Aorta (tissue), 5 donors: ENCODE results near the gene CRB2. TPM values are rescaled to one million over a fixed set of nuclear protein-coding genes. Genes with fewer than 3 reads are reported as not detected.

Experiments
- ATAC-seq: fragments of 200-7000 bp; cut with Tn5 transposase; one replicate; pipeline ENCODE4 v1.9.1; 2022; ENCODE audit warnings: moderate library complexity; ENCODE audit not compliant: low FRiP score
- DNase-seq, 2 donors: peaks; one replicate each; pipeline ENCODE4 v3.0.0-alpha.2; 2020
- H3K27ac ChIP-seq, 2 donors: one replicate each; pipeline ENCODE4 v1.5.1; 2013; ENCODE audit warnings: low read length in 2 of 2, mild to moderate bottlenecking in 2 of 2, moderate library complexity in 2 of 2, control low read depth in 1 of 2, inconsistent platforms in 1 of 2, low read depth in 1 of 2
- H3K27me3 ChIP-seq, 2 donors: one replicate each; pipeline ENCODE4 v1.6.1; 2013; ENCODE audit warnings: control low read depth in 1 of 2, low read length in 1 of 2, mild to moderate bottlenecking in 1 of 2, moderate library complexity in 1 of 2; ENCODE audit not compliant: insufficient read depth in 2 of 2, control insufficient read depth in 1 of 2
- H3K36me3 ChIP-seq, 2 donors: one replicate each; pipeline ENCODE4 v1.6.1; 2013; ENCODE audit warnings: control low read depth in 1 of 2, low read length in 1 of 2, mild to moderate bottlenecking in 1 of 2; ENCODE audit not compliant: insufficient read depth in 2 of 2, control insufficient read depth in 1 of 2
- H3K4me1 ChIP-seq, 2 donors: one replicate each; pipeline ENCODE4 v1.6.1; 2013; ENCODE audit warnings: low read length in 2 of 2, control low read depth in 1 of 2, mild to moderate bottlenecking in 1 of 2, moderate library complexity in 1 of 2; ENCODE audit not compliant: insufficient read depth in 2 of 2, control insufficient read depth in 1 of 2
- H3K4me3 ChIP-seq, 2 donors: one replicate each; pipeline ENCODE4 v1.5.1; 2013; ENCODE audit warnings: low read length in 2 of 2, control low read depth in 1 of 2, mild to moderate bottlenecking in 1 of 2
- H3K9me3 ChIP-seq: one replicate; pipeline ENCODE4 v1.6.1; 2013; ENCODE audit warnings: mild to moderate bottlenecking, low read length; ENCODE audit not compliant: control insufficient read depth
- WGBS, 2 donors: extraction: QIAGEN DNeasy Blood & Tissue Kit; methylation state at CpG; one replicate each; pipeline ENCODE4 v1.1.7; 2013; 5-methylcytosine and 5-hydroxymethylcytosine counted together
- intact Hi-C, 2 donors: fragments of 100-400 bp; cut with DNase I; formaldehyde crosslinking; loops; one replicate each; pipeline versions ENCODE4 v1.14.2 to v1.15.0; 2022
- polyA plus RNA-seq, 2 donors: library from polyadenylated mRNA; stranded (reverse); fragments of 200-250 nt; gene quantifications; one replicate each; pipeline ENCODE4 v1.2.3, GENCODE V29; 2013
- total RNA-seq, 2 donors: library from RNA; stranded (reverse); fragmentation: NEBNext Ultra II Directional; extraction: Animal tissue kit (Norgen Biotek cat#: 25700); gene quantifications; one replicate each; pipeline ENCODE4 v1.2.1, GENCODE V29; 2021
- donor health status: healthy with polysubstance abuse.
- donor health status: Bipolar disorder and iron deficiency.
- donor health status: DM: no; HTN: no; CAD: no.
- donor health status: DM: no; HTN: no; CAD: no.
- donor health status: DM: yes; HTN: yes; CAD: no.

Gene CRB2
- total and polyA plus RNA-seq, 4 donors, result 0.03 to 0.15 TPM; not detected in 2

DNA sequence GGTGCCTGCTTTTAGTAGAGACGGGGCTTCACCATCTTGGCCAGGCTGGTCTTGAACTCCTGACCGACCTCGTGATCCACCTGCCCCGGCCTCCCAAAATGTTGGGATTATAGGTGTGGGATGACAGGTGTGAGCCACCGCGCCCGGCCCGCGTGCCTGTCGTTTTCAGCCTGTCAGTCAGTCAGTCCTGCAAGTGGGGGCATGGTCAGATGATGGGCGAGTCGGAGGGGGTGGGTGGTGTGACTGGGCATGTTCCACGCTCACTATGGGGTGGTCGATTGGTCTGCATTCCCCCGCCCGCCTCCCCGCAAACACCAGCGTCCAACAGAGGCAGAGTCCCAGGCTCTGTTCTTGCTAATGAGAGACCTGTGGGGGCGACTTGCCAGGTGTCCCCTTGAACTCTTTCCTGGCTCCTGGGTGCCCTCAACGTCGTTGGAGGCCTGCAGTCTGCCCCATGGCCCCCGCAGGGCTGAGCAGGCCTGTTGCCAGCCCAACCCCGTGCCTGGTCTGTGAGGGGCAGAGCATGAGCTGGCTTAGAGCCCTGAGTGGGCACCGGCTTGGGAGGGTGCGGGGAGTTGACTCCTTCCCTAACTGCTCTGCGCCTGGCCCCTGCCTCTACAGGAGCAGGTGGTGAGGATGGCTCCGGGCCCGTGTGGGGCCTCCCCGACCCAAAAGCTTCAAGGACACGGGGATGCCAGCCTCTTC, 23.1 kb downstream of the CRB2 start:
- Histone ChIP-seq H3K4me1 (no peaks in the 10 kb centered on the region), H3K4me3 (no peak overlapping the region), H3K36me3 (no peaks in the 10 kb centered on the region), H3K27me3 (no peaks in the 10 kb centered on the region), H3K9me3 (no peaks in the 10 kb centered on the region), H3K27ac (no peak overlapping the region)
- DNase-seq, result no peak
- ATAC-seq, result no peak
- intact Hi-C loops, result no loop called here
- WGBS, 2 donors, result 83 to 84% methylated on average over 30 of the region's 30 CpGs

- H3K4me1 ChIP-seq, result no peaks in the 10 kb centered on the region
- intact Hi-C loops, result no loop called here
- ATAC-seq, result no peak
- no peaks in the 10 kb centered on the region for H3K27me3 ChIP-seq
- WGBS, 2 donors, result 88 to 91% methylated on average over 24 to 28 of the region's 28 CpGs
- no peaks in the 10 kb centered on the region for H3K9me3 ChIP-seq
- H3K27ac ChIP-seq, result no peak overlapping the region
- no peak overlapping the region for H3K4me3 ChIP-seq
- no peaks in the 10 kb centered on the region for H3K36me3 ChIP-seq
- no peak for DNase-seq
Measured at GRCh38 chr9:123380852-123381705, 25.1 kb downstream of the CRB2 start.

- Histone ChIP-seq H3K27me3 (no peaks in the 10 kb centered on the region), H3K36me3 (no peaks in the 10 kb centered on the region), H3K4me3 (no peak overlapping the region), H3K27ac (no peak overlapping the region), H3K9me3 (no peaks in the 10 kb centered on the region), H3K4me1 (no peaks in the 10 kb centered on the region)
- intact Hi-C loops, result no loop called here
- WGBS, 2 donors, result 86 to 88% methylated on average over 27 of the region's 27 CpGs
- no peak for DNase-seq
- no peak for ATAC-seq
Measured at GRCh38 chr9:123382653-123383511, 26.9 kb downstream of the CRB2 start.

DNA sequence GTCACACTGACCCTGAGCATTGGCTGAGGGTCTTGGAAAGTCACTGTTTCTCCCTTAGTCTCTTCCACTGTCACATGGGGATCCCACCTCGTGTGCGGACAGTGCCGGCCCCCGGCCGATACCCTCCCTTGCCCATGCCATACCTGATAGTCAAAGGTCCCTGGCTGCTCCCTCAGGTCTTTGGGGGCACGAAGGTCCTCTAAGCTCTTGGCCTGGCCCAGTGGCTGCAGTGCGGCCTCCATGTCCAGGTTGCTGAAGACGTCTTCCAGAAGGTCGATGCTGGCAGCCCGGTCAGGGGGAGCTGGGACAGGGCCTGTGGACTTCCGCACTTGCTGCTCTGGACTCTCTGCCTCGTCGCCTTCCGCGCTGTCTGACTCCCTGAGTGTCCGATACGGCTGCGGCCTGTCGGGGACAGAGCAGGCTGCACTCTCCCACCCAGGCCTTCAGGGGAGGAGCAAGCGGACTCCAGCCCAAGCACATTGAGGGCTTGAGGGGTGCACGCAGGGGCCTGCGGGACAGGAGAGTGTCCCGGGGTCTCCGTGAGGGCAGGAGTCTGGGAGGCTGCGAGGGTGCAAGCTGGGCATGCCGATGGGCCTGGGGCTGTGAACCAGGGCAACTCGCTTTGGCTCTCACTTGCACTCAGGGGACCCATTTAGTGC, 27.6 kb downstream of the CRB2 start:
- no peak for ATAC-seq
- Histone ChIP-seq H3K9me3 (no peaks in the 10 kb centered on the region), H3K27ac (no peak overlapping the region), H3K4me1 (no peaks in the 10 kb centered on the region), H3K4me3 (no peak overlapping the region), H3K27me3 (no peaks in the 10 kb centered on the region), H3K36me3 (no peaks in the 10 kb centered on the region)
- 88 to 92% methylated on average over 27 of the region's 27 CpGs for WGBS, 2 donors
- intact Hi-C loops, result no loop called here
- DNase-seq, result no peak

GRCh38 chr9:123387686-123388085, 31.7 kb downstream of the CRB2 start:
- H3K36me3 ChIP-seq, result no peaks in the 10 kb centered on the region
- DNase-seq (no peak), ATAC-seq (no peak)
- H3K4me1 ChIP-seq, result no peaks in the 10 kb centered on the region
- no peaks in the 10 kb centered on the region for H3K9me3 ChIP-seq
- intact Hi-C loops, result no loop called here
- H3K27me3 ChIP-seq, result no peaks in the 10 kb centered on the region
- 82% methylated on average over 14 of the region's 14 CpGs for WGBS, 2 donors
- H3K4me3 ChIP-seq, result no peak overlapping the region
- no peak overlapping the region for H3K27ac ChIP-seq

DNA sequence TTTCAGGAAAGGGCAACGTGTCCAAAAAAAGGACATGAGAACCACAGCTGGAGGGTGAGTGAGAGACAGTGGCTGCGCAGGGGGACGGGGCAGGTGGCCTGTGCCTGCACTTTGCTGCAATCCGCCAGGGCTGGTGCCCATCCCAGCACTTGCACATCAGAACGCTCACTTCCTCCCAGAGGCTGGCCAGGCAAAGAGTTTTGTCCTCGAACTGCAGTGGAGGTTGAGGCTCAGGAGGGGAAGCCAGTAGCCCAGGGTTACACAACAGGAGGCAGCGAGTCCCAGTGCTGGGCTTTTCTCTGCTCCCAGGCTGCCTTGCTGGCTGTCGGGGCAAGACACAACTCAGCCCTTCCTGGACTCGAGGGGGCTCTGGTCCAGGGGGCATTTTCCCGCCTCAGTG, 33.1 kb downstream of the CRB2 start:
- DNase-seq (no peak), ATAC-seq (no peak)
- Histone ChIP-seq H3K27ac (no peak overlapping the region), H3K9me3 (peaks cover 2% of the 10 kb centered on the region), H3K4me1 (no peaks in the 10 kb centered on the region), H3K27me3 (no peaks in the 10 kb centered on the region), H3K4me3 (no peak overlapping the region), H3K36me3 (no peaks in the 10 kb centered on the region)
- 75 to 77% methylated on average over 10 of the region's 10 CpGs for WGBS, 2 donors
- intact Hi-C loops, result no loop called here

DNA sequence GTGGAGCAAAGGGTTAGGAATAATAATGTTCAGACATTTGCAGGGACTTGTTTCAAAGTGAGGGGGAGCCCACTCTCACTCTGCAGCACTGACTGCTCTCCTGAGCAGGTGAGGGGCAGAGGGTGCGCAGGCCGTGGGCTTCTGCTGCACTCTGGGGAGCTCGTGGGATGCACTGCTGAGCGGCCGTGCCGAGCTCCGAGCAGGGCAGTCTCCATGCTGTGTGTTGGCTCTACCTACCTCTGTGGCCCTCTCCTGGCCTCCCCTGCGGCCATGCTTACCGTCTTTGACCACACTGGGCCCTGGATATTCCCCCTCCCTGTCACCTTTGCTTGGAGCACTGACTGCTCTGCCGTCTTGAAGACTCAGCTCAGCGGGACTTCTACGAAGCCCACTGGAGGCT, 33.7 kb downstream of the CRB2 start:
- H3K27me3 ChIP-seq, result no peaks in the 10 kb centered on the region
- WGBS, 2 donors, result 76 to 80% methylated on average over 12 of the region's 12 CpGs
- no peak overlapping the region for H3K27ac ChIP-seq
- no peak overlapping the region for H3K4me3 ChIP-seq
- DNase-seq, result no peak
- no peak for ATAC-seq
- no peaks in the 10 kb centered on the region for H3K36me3 ChIP-seq
- no peaks in the 10 kb centered on the region for H3K4me1 ChIP-seq
- peaks cover 2% of the 10 kb centered on the region for H3K9me3 ChIP-seq
- intact Hi-C loops, result no loop called here

GRCh38 chr9:123390337-123391135, 34.5 kb downstream of the CRB2 start:
- intact Hi-C loops, result no loop called here
- peaks cover 2% of the 10 kb centered on the region for H3K9me3 ChIP-seq
- H3K27me3 ChIP-seq, result no peaks in the 10 kb centered on the region
- WGBS, 2 donors, result 81 to 86% methylated on average over 23 of the region's 23 CpGs
- H3K27ac ChIP-seq, result no peak overlapping the region
- H3K36me3 ChIP-seq, result no peaks in the 10 kb centered on the region
- H3K4me1 ChIP-seq, result no peaks in the 10 kb centered on the region
- DNase-seq, result no peak
- no peak overlapping the region for H3K4me3 ChIP-seq
- no peak for ATAC-seq
